Peyer's patch (tissue), 4 donors: ENCODE results near the gene NHSL1.

Source experiments
- CTCF ChIP-seq, 6 experiments: fragments of 450-650 bp in 4 of 6; fragments of 200-600 bp in 2 of 6; sonication (generic) in 1 of 6; IDR thresholded peaks; one replicate each; pipeline ENCODE4 v1.5.1; 2017 to 2019; ENCODE audit warnings: antibody characterized with exemption in 6 of 6, mild to moderate bottlenecking in 3 of 6, moderate library complexity in 1 of 6
- POLR2A ChIP-seq, 2 donors: fragments of 450-650 bp; IDR thresholded peaks; one replicate each; pipeline ENCODE4 v1.5.1; 2017; ENCODE audit warnings: antibody characterized with exemption in 2 of 2, mild to moderate bottlenecking in 2 of 2, moderate library complexity in 2 of 2

DNA sequence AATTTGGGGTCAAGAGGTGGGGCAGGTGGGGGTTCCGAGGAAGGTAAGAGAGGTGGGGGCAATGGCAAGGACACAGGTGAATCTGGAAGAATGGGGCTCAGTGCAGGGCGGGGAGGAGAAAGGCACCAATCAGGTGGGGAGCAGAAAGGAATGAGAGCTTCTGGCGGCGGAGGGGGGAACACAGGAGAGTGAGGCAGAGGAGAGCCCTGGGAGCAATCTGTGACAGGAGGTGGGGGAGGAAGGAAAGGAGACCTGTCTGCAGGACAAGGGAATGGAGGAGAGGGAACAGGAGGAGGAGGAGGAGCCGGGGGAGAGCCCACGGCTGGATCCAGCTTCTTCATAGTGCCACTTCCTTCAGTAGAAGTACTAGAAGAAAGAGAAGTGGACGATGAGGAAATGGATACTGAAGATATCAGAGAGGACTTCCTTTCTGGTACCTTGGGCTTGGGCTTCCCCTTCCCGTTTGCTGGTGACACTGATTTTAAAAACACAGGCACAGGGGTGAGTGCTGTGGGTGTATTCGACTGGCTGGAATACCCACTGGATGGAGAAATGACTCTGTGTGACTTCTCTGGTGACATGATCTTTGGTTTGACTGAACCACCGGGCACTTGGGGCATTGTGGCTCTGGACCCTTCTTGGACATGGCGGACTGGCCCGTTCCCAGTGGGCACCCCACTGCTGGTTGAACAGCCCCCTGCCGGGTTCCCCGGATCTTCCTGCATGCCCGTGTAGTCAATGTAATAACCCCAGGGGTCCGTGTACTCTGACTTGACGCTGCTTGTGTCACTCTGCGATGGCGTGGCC, 67.8 kb downstream of the NHSL1 start:
- TF ChIP-seq CTCF (IDR thresholded peaks at IDR 0.05), result no peak
- TF ChIP-seq POLR2A (IDR thresholded peaks at IDR 0.05), result no peak
